CD4-positive, alpha-beta T cell (primary cell): ENCODE measurements around the gene TNK1. TPM values are rescaled to one million over a fixed set of nuclear protein-coding genes. Genes with fewer than 3 reads are reported as not detected.

ENCODE experiments used
- ATAC-seq: fragments of 200-7000 bp; cut with Tn5 transposase; one replicate; pipeline ENCODE4 v1.10.0; 2022; ENCODE audit warnings: mild to moderate bottlenecking; ENCODE audit not compliant: poor library complexity
- CTCF ChIA-PET: fragments of 350-600 bp; sonication (Branson Sonifier 250); formaldehyde crosslinking; loops from one replicate; lab custom pipeline; 2021; ENCODE audit warnings: antibody characterized with exemption, inconsistent platforms; lab: Charles Lee
- POLR2A ChIA-PET: fragments of 350-600 bp; sonication (Branson Sonifier 250); formaldehyde crosslinking; loops from one replicate; lab custom pipeline; 2021; ENCODE audit warnings: antibody characterized with exemption, inconsistent platforms; lab: Charles Lee
- DNase-seq, 14 experiments: peaks; one replicate each; pipeline ENCODE4 v3.0.0-alpha.2; 2013 to 2020; ENCODE audit warnings: mixed read lengths in 2 of 14
- H3K27ac ChIP-seq, 2 donors: one replicate each; pipeline versions ENCODE4 v1.5.1 to v1.7.0; 2013; ENCODE audit warnings: low read length in 2 of 2, low read depth in 1 of 2, mild to moderate bottlenecking in 1 of 2
- H3K27me3 ChIP-seq, 2 experiments: 1 replicate in 1 of 2; 2 replicates in 1 of 2; pipeline versions ENCODE4 v1.6.1 to v1.7.0; 2013; ENCODE audit warnings: low read length in 2 of 2, control low read depth in 1 of 2, mild to moderate bottlenecking in 1 of 2, moderate library complexity in 1 of 2; ENCODE audit not compliant: insufficient read depth in 2 of 2, control insufficient read depth in 1 of 2
- H3K36me3 ChIP-seq: one replicate; pipeline ENCODE4 v1.6.1; 2013; ENCODE audit warnings: low read length, control low read depth; ENCODE audit not compliant: insufficient read depth
- H3K4me1 ChIP-seq: one replicate; pipeline ENCODE4 v1.6.1; 2013; ENCODE audit warnings: low read length, control low read depth; ENCODE audit not compliant: insufficient read depth
- H3K4me3 ChIP-seq: one replicate; pipeline ENCODE4 v1.5.1; 2013; ENCODE audit warnings: mild to moderate bottlenecking, low read length, moderate library complexity
- H3K9me3 ChIP-seq, 2 experiments: 1 replicate in 1 of 2; 2 replicates in 1 of 2; pipeline versions ENCODE4 v1.6.1 to v1.7.0; 2013; ENCODE audit warnings: low read length in 2 of 2, mild to moderate bottlenecking in 2 of 2, control low read depth in 1 of 2, moderate library complexity in 1 of 2; ENCODE audit not compliant: control insufficient read depth in 1 of 2, insufficient read depth in 1 of 2
- H3K27ac Mint-ChIP-seq: one replicate; pipeline ENCODE4 v1.8.0; 2020; ENCODE audit warnings: mixed read lengths
- H3K27me3 Mint-ChIP-seq: one replicate; pipeline ENCODE4 v1.8.0; 2021; ENCODE audit warnings: mixed read lengths
- H3K36me3 Mint-ChIP-seq: one replicate; pipeline ENCODE4 v1.8.0; 2021; ENCODE audit warnings: low read depth, mixed read lengths
- H3K4me1 Mint-ChIP-seq: one replicate; pipeline ENCODE4 v1.8.0; 2021; ENCODE audit warnings: low read depth, mixed read lengths
- H3K4me3 Mint-ChIP-seq: one replicate; pipeline ENCODE4 v1.8.0; 2020; ENCODE audit warnings: mild to moderate bottlenecking, mixed read lengths
- H3K9me3 Mint-ChIP-seq: one replicate; pipeline ENCODE4 v1.8.0; 2020; ENCODE audit warnings: mixed read lengths
- CTCF ChIP-seq: fragments of 200-600 bp; IDR thresholded peaks from one replicate; pipeline ENCODE4 v1.8.0; 2022; ENCODE audit warnings: antibody characterized with exemption, mild to moderate bottlenecking
- intact Hi-C, 2 experiments: fragments of 100-400 bp; cut with DNase I in 1 of 2; cut with micrococcal nuclease in 1 of 2; formaldehyde crosslinking; loops; one replicate each; pipeline versions ENCODE4 v1.15.1 to v1.9.0; 2023 to 2025; cut with DNase I, micrococcal nuclease
- total RNA-seq, 174 experiments: library from RNA in 2 of 174; stranded (reverse) in 2 of 174; gene quantifications; one replicate each; pipeline ENCODE4 v1.2.3 and lab custom pipeline; 2021 to 2026

TNK1 gene
- total RNA-seq, 2 experiments from 2014 or later, result 11.0 to 12.4 TPM

- H3K27me3 Mint-ChIP-seq, result peaks cover 55% of the 10 kb centered on the region
- H3K4me1 ChIP-seq, result peaks cover 28% of the 10 kb centered on the region
- ATAC-seq, result no peak
- H3K36me3 ChIP-seq, result no peaks in the 10 kb centered on the region
- peaks cover 4% of the 10 kb centered on the region for H3K36me3 Mint-ChIP-seq
- H3K9me3 ChIP-seq, result peaks cover 0 to 4% of the 10 kb centered on the region in 2 experiments
- intact Hi-C loops, result loop anchor here in 1 of 2 experiments (10.0 kb wide), 1 partner anchor 54 kb away; the partner anchor contains the start of genes FGF11 and TMEM102
- H3K27ac ChIP-seq, result no peak overlapping the region
- H3K27me3 ChIP-seq, result peaks cover 21 to 22% of the 10 kb centered on the region in 2 experiments
- no peak for DNase-seq
- ChIA-PET CTCF (interaction anchor here (0.8 kb wide), 1 partner anchor 24 kb away, joined by 4 read pairs; no protein-coding TSS in a partner anchor), POLR2A (no interaction called here)
- peak overlapping the region; percentile 56 for H3K4me3 Mint-ChIP-seq
- H3K4me1 Mint-ChIP-seq, result peaks cover 10% of the 10 kb centered on the region
- no peak overlapping the region for H3K27ac Mint-ChIP-seq
- no peak for TF ChIP-seq CTCF
- no peak overlapping the region for H3K4me3 ChIP-seq
- H3K9me3 Mint-ChIP-seq, result no peaks in the 10 kb centered on the region
Observed at GRCh38 chr17:7380321-7380720, 568 bp upstream of the TNK1 start.

- POLR2A ChIA-PET, result interaction anchor here (1.1 to 3.9 kb wide), 11 partner anchors 11 to 163 kb away, joined by 3 to 37 read pairs (median 11); partner anchors contain the start of genes ACADVL, ACAP1, DLG4 and NEURL4
- Mint-ChIP-seq H3K4me3 (peak overlapping the region; percentile 4), H3K9me3 (no peaks in the 10 kb centered on the region), H3K36me3 (peaks cover 22% of the 10 kb centered on the region), H3K27me3 (peaks cover 41% of the 10 kb centered on the region), H3K27ac (peak overlapping the region; percentile 91), H3K4me1 (peaks cover 10% of the 10 kb centered on the region)
- no peak for DNase-seq
- intact Hi-C loops, result loop anchor here in 1 of 2 experiments (10.0 kb wide), 1 partner anchor 52 kb away; the partner anchor contains the start of genes FGF11 and TMEM102
- Histone ChIP-seq H3K4me1 (peaks cover 28% of the 10 kb centered on the region), H3K27ac (no peak overlapping the region), H3K36me3 (peaks cover 7% of the 10 kb centered on the region), H3K9me3 (peaks cover 0 to 4% of the 10 kb centered on the region in 2 experiments), H3K27me3 (peaks cover 21 to 22% of the 10 kb centered on the region in 2 experiments), H3K4me3 (no peak overlapping the region)
- ATAC-seq, result no peak
- CTCF ChIA-PET, result interaction anchor here (1.8 kb wide), 1 partner anchor 11 kb away, joined by 8 read pairs; the partner anchor contains the start of gene PLSCR3
- no peak for TF ChIP-seq CTCF
Observed at GRCh38 chr17:7382901-7383300, 2.0 kb downstream of the TNK1 start.

- TF ChIP-seq CTCF, result no peak
- no peaks in the 10 kb centered on the region for H3K9me3 Mint-ChIP-seq
- Histone ChIP-seq H3K4me1 (peaks cover 28% of the 10 kb centered on the region), H3K27ac (peak overlapping the region; percentile 15 to 74), H3K36me3 (peaks cover 11% of the 10 kb centered on the region), H3K4me3 (peak overlapping the region; percentile 64), H3K27me3 (peaks cover 21 to 22% of the 10 kb centered on the region in 2 experiments), H3K9me3 (peaks cover 0 to 4% of the 10 kb centered on the region in 2 experiments)
- POLR2A ChIA-PET, result interaction anchor here (0.6 to 3.9 kb wide), 19 partner anchors 10 to 773 kb away, joined by 3 to 37 read pairs (median 7); partner anchors contain the start of genes ACADVL, ACAP1, DLG4 and NEURL4
- H3K27me3 Mint-ChIP-seq, result peaks cover 41% of the 10 kb centered on the region
- peaks cover 27% of the 10 kb centered on the region for H3K36me3 Mint-ChIP-seq
- intact Hi-C loops, result loop anchor here in 1 of 2 experiments (10.0 kb wide), 1 partner anchor 51 kb away; the partner anchor contains the start of genes FGF11 and TMEM102
- CTCF ChIA-PET, result interaction anchor here (1.3 to 1.8 kb wide), 3 partner anchors 11 to 54 kb away, joined by 4 to 8 read pairs (median 8); partner anchors contain the start of gene PLSCR3
- no peak for DNase-seq
- peak overlapping the region; percentile 91 for H3K27ac Mint-ChIP-seq
- ATAC-seq, result no peak
- peak overlapping the region; percentile 42 for H3K4me3 Mint-ChIP-seq
- peaks cover 10% of the 10 kb centered on the region for H3K4me1 Mint-ChIP-seq
Observed at GRCh38 chr17:7383371-7383741, 2.5 kb downstream of the TNK1 start.
